Endothelial cell of umbilical vein (primary cell): Measurements from ENCODE around the gene FAM209B.

ENCODE experiments used
- EZH2 ChIP-seq: IDR thresholded peaks from 2 replicates; pipeline ENCODE4 v1.6.1; 2012; ENCODE audit warnings: borderline replicate concordance, low read depth, mild to moderate bottlenecking, moderate library complexity, low read length, inconsistent platforms; ENCODE audit not compliant: severe bottlenecking
- JUN ChIP-seq: IDR thresholded peaks from 2 replicates; pipeline ENCODE4 v1.6.1; 2011; ENCODE audit warnings: borderline replicate concordance, low read depth; ENCODE audit not compliant: insufficient read length, insufficient read depth
- POLR2AphosphoS5 ChIP-seq: IDR thresholded peaks from 2 replicates; pipeline ENCODE4 v1.6.1; 2012; ENCODE audit warnings: low read depth, mild to moderate bottlenecking, control low read depth, low read length, moderate library complexity; ENCODE audit not compliant: insufficient read depth
- TF ChIP-seq, protein P1 (sequence below), 2 donors: IDR thresholded peaks; 1 replicate in 1 of 2; 2 replicates in 1 of 2; pipeline ENCODE4 v1.5.1; 2011; ENCODE audit warnings: low read length in 2 of 2, mild to moderate bottlenecking in 2 of 2, moderate library complexity in 2 of 2, control low read depth in 1 of 2, inconsistent platforms in 1 of 2, low read depth in 1 of 2; ENCODE audit not compliant: insufficient read depth in 1 of 2; ENCODE audit errors: extremely low read depth in 1 of 2
- TF ChIP-seq, protein P2 (sequence below): IDR thresholded peaks from 2 replicates; pipeline ENCODE4 v1.6.1; 2011; ENCODE audit not compliant: insufficient read depth, insufficient read length

DNA sequence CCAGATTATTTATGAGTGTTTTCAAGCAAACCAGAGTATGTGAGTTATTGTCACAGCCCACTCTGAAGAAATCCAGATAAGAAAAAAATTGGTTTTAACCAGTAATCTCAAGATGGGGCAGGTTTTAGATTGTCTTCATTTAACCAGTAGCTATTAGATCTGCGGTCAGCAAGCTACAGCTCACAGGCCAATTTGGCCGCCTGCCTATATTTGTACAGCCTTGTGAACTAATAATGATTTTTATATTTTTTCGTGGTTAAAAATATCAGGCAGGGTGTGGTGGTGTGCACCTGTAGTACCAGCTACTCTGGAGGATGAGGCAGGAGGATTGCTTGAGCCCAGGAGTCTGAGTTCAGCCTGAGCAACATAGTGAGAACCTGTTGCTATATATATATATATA lies 5.0 kb downstream of the FAM209B start:
- TF ChIP-seq, protein P1, sequence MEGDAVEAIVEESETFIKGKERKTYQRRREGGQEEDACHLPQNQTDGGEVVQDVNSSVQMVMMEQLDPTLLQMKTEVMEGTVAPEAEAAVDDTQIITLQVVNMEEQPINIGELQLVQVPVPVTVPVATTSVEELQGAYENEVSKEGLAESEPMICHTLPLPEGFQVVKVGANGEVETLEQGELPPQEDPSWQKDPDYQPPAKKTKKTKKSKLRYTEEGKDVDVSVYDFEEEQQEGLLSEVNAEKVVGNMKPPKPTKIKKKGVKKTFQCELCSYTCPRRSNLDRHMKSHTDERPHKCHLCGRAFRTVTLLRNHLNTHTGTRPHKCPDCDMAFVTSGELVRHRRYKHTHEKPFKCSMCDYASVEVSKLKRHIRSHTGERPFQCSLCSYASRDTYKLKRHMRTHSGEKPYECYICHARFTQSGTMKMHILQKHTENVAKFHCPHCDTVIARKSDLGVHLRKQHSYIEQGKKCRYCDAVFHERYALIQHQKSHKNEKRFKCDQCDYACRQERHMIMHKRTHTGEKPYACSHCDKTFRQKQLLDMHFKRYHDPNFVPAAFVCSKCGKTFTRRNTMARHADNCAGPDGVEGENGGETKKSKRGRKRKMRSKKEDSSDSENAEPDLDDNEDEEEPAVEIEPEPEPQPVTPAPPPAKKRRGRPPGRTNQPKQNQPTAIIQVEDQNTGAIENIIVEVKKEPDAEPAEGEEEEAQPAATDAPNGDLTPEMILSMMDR (IDR thresholded peaks at IDR 0.05; ENCODE audit: extremely low read depth in 1 of 2, insufficient read depth in 1 of 2, low read depth in 1 of 2, low read length in 2 of 2): no peak
- no peak for TF ChIP-seq POLR2AphosphoS5
- TF ChIP-seq EZH2: no peak
- TF ChIP-seq, protein P2, sequence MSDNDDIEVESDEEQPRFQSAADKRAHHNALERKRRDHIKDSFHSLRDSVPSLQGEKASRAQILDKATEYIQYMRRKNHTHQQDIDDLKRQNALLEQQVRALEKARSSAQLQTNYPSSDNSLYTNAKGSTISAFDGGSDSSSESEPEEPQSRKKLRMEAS: no peak
- no peak for TF ChIP-seq JUN
